Stimulated activated CD8-positive, alpha-beta memory T cell treated with anti-CD3 and anti-CD28 coated beads, Interleukin-4, amount 100 ng/mL, for 4 hours (primary cell): ENCODE data around the gene TRAF7.
"Not testable (repeated sequence)": the region's sequence is repeated elsewhere in the genome, so short reads cannot be mapped to it uniquely, and the experiment has no call there.

Experiments
- DNase-seq, 2 donors: peaks; one replicate each; pipeline ENCODE4 v3.0.0-alpha.2; 2020; ENCODE audit warnings: low read depth in 2 of 2, low spot score in 1 of 2

The TRAF7 gene

GRCh38 chr16:2198283-2198682 is 42.7 kb downstream of the TRAF7 start:
- DNase-seq = no peak

GRCh38 chr16:2199095-2199494 is 43.5 kb downstream of the TRAF7 start:
- no peak for DNase-seq

- no peak for DNase-seq
Observed at GRCh38 chr16:2199621-2200139, 44.1 kb downstream of the TRAF7 start.

- no peak for DNase-seq
Observed at GRCh38 chr16:2200313-2200712, 44.7 kb downstream of the TRAF7 start.

GRCh38 chr16:2203119-2203688 is 47.6 kb downstream of the TRAF7 start:
- DNase-seq = not testable (repeated sequence)

DNA sequence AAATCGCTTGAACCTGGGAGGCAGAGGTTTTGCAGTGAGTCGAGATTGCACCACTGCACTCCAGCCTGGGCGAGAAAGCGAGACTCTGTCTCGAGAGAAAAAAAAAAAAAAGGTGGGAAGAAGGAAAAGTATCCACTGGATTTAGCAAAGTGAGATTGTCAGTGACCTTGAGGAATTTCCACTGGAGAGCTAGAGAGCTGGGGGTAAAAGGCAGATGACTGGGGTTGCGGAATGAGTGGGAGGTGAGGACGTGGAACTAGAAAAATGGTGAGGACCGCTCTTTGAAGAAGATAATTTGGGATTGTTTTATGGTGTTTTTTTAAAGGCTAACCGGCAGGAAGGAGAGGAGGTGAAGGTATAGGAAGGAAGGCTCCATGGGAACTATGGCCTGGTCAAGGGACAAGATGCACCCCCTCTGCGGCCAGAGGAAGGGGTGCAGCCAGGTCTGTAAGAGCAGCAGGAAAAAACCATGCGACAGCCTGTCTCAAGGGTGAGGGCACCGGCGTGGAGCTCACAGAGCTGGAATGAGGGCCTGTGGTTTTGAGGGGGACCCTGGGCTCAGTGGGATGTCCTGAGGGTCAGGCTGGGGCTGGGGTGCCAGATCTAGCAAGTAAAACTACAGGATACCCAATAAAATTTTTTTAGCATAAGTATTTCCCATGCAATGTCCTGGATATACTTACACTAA is 49.0 kb downstream of the TRAF7 start:
- DNase-seq = no peak

DNA sequence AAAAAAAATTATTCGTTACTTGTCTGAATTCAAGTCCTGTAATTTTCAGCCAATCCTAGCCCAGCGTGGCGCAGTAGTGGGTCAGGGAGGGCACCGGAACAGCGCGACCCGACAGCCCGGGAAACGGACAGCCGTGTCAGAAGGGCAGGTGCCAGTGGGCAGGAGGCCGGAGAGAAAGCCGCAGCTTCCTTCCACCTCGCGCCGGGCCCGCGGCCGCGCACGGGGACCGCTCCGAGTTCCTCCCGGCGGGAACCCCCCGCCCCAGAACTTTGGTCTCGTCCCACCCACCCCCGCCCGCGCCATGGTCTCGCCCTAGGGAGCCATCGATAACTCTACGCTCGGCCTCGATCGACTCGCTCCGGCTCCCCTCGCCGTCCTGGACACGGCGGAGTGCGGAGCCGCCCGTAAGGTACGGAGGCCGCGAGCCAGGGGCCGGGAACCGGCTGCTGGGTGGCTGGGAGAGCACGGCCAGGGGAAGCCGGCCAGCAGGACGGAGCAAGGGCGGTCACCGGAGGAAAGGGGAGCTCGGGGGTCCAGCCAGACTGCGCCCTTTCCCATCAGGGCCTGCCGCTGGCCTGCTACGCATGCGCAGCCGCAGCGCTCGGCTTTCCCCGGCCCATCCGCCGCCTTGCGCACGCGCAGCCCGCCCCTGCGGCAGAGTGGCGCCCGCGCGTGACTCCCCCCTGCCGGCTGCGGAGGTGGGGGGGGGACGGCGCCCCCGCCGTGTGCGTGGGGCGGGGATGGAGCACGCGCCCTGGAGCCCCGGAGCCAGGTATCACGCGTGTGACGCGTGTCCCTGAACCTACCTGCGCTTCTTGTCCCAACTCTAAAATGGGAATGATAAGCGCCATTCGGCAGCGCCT is 49.8 kb downstream of the TRAF7 start, which contains the start of gene MLST8:
Gene MLST8 (plus strand): TSS at position 351 of the 863 bp plus-strand sequence. CDS start 632 bp downstream, outside the sequence.
- DNase-seq = peak; percentile 75

- DNase-seq = no peak
Observed at GRCh38 chr16:2205967-2206313, 50.4 kb downstream of the TRAF7 start.

DNA sequence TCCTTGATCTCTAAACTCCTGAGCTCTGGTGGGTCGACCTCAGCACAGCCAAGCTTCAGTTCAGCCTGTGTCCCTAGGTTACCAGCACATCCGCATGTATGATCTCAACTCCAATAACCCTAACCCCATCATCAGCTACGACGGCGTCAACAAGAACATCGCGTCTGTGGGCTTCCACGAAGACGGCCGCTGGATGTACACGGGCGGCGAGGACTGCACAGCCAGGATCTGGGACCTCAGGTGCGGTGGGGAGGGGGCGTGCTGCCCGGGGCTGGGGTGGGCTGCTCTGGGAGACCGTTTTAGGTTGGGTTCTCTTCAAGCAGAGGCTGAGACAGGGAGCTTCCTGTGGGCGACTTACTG is 50.8 kb downstream of the TRAF7 start:
- DNase-seq = no peak

- DNase-seq = no peak
Observed at GRCh38 chr16:2206780-2207433, 51.3 kb downstream of the TRAF7 start.

DNA sequence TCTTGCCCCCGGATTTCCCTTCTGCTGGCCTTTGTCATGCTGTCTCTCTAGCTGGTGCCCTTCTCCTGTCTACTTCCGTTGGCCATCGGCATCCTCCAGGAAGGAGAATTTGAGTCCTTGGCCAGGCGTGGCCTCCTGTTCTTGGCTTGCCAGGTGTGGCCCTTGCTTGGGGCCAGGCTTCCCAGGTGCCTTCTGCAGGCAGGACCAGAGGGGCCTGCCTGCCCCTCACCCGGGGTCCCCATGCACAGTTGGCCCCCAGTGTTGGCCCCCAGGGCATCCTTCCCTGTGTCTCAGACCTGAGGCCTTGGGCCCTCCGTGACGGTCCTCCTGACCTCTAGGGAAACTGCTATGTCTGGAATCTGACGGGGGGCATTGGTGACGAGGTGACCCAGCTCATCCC is 52.3 kb downstream of the TRAF7 start:
- no peak for DNase-seq

DNA sequence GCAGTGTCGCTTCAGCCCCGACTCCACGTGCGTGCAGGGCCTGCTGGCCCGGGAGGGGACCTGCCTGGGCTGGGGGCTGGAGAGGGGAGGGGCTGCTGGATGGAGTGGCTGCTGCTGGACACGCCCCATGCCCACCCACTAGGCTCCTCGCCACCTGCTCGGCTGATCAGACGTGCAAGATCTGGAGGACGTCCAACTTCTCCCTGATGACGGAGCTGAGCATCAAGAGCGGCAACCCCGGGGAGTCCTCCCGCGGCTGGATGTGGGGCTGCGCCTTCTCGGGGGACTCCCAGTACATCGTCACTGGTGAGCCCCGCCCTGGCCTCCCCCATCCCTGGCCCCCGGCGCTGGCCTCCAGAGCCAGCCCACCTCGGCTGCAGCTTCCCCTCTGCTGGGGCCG is 52.7 kb downstream of the TRAF7 start:
- DNase-seq = no peak

- no peak for DNase-seq
Observed at GRCh38 chr16:2208772-2209171, 53.2 kb downstream of the TRAF7 start.

DNA sequence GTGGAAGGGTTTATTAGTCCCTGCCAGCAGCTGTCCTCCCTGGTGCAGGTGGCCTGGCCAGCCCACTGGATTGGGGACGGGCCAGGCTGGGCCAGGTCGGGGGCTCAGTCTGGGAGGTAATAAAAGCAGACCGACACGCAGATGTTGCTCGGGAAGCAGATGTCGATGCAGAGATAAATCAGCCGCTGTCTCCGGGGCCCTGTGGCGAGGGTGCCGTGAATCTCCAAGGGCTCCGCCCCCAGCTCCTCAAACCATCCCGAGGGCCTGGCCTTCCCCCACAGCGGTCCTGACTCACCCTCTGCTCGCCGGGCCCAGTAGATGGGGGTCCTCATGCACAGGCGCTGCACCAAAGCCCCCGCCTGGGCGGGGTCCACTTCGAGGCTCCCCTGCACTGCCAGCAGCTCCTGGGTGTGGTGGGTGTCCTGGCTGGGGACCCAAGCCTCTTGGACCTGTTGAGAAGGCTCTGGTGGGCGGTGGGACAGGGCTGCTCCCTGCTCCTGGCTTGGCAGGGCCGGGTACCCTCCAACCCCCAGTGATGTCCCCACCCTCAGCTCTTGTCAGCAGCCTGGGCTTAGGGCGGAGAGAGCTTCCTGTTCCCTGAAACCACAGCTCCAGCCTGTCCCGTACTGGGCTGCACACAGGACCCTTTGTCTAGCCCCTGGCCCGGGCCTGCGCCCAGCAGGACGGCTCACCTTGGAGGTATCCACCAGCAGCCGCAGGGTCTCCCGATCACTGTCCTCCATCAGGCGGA is 53.9 kb downstream of the TRAF7 start:
- no peak for DNase-seq

GRCh38 chr16:2210009-2210332 is 54.4 kb downstream of the TRAF7 start:
- DNase-seq = no peak

DNA sequence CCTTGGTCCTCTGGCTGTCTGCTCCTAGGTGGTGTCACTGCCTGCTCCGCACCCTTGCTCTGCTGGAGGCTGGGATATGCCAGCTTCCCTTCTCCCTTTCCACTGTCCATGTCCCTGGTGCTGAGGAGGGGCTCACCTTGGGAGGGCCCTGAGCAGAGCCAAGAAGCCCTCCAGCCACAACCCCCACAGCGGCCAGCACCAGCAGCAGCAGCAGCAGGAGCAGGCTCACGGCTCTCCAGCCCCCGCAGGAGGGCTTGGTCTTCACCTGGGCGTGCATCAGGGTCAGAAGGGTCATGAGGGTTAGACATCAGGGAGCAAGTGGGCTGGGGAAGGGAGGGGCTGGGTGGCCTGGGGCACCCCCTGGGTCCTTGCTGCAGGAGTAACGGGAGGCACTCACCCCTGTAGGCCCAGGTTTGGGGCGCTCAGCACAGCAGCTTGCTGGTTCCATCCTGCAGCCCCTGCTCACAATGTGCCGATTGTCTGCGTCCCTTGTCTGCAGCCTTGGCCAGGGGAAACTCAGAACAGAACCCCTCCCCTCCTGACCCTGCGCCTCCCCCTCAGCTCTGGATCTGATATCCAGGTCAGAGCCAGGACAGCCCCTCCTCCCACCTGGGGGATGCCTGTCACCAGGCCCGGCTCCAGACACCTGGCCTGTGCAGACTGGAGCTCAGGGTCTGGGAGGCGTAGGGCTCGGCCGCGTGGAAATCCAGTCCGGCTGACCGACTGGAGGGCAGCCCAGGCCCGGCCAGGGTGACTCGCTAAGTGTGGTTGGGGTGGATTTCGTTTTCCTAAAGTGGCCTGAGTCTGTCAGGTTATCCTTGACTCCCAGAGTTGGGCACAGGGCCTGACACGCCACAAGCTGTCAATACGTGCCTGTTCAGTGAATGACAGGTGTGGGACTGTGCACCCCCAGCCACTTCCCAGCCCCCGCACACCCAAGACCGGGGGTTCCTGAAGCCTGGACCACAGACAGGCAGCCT is 55.1 kb downstream of the TRAF7 start, which contains the start of gene BRICD5:
Gene BRICD5 (minus strand): TSS at position 478 of the 980 bp plus-strand sequence. CDS start 30 bp downstream, at position 448.
- DNase-seq = no peak

GRCh38 chr16:2211923-2212347 is 56.4 kb downstream of the TRAF7 start:
- DNase-seq = no peak

- DNase-seq = no peak
Observed at GRCh38 chr16:2212362-2213324, 57.1 kb downstream of the TRAF7 start.
